Keratinocyte (primary cell): ENCODE results near the gene SH3BP5. TPM values are rescaled to one million over a fixed set of nuclear protein-coding genes. Genes with fewer than 3 reads are reported as not detected.

ENCODE experiments used
- DNase-seq: peaks from one replicate; pipeline ENCODE4 v3.0.0-alpha.2; 2011; ENCODE audit warnings: low read depth, missing footprints, low spot score
- FAIRE-seq: peaks from 2 replicates; lab custom pipeline; 2011; peaks lifted over from hg19 to GRCh38; lab: Jason Lieb, UNC
- H2AFZ ChIP-seq: 2 replicates; pipeline ENCODE4 v1.6.0; 2012; ENCODE audit warnings: low read length, control low read depth, inconsistent platforms; ENCODE audit not compliant: control insufficient read depth
- H3K27ac ChIP-seq: 2 replicates; pipeline ENCODE4 v1.5.1; 2011; ENCODE audit warnings: low read length; ENCODE audit not compliant: control insufficient read depth, insufficient read depth
- H3K27me3 ChIP-seq: 3 replicates; pipeline ENCODE4 v1.6.0; 2011; ENCODE audit warnings: low read length; ENCODE audit not compliant: control insufficient read depth, insufficient read depth; ENCODE audit errors: extremely low read depth
- H3K36me3 ChIP-seq, 2 experiments: 2 replicates in 1 of 2; 3 replicates in 1 of 2; pipeline ENCODE4 v1.5.1; 2011; ENCODE audit warnings: low read length in 2 of 2, mild to moderate bottlenecking in 1 of 2; ENCODE audit not compliant: control insufficient read depth in 2 of 2, insufficient read depth in 2 of 2; ENCODE audit errors: extremely low read depth in 1 of 2
- H3K4me1 ChIP-seq: 3 replicates; pipeline ENCODE4 v1.5.1; 2011; ENCODE audit warnings: low read length; ENCODE audit not compliant: control insufficient read depth, insufficient read depth; ENCODE audit errors: extremely low read depth
- H3K4me2 ChIP-seq: 3 replicates; pipeline ENCODE4 v1.6.0; 2011; ENCODE audit warnings: low read depth, low read length; ENCODE audit not compliant: control insufficient read depth, insufficient read depth; ENCODE audit errors: extremely low read depth
- H3K4me3 ChIP-seq, 3 experiments: fragments of 200-600 bp in 1 of 3; sonication (generic) in 1 of 3; 2 replicates in 2 of 3; 3 replicates in 1 of 3; pipeline ENCODE4 v1.5.1; 2011 to 2016; ENCODE audit warnings: low read length in 3 of 3, mild to moderate bottlenecking in 3 of 3, control low read depth in 2 of 3, inconsistent platforms in 1 of 3, low read depth in 1 of 3, mixed read lengths in 1 of 3, mixed run types in 1 of 3, moderate library complexity in 1 of 3; ENCODE audit not compliant: control insufficient read depth in 2 of 3, insufficient read depth in 2 of 3; ENCODE audit errors: extremely low read depth in 1 of 3
- H3K79me2 ChIP-seq: 2 replicates; pipeline ENCODE4 v1.6.0; 2012; ENCODE audit warnings: low read length; ENCODE audit not compliant: control insufficient read depth, insufficient read depth
- H3K9ac ChIP-seq: 3 replicates; pipeline ENCODE4 v1.6.0; 2011; ENCODE audit warnings: low read length; ENCODE audit not compliant: control insufficient read depth, insufficient read depth; ENCODE audit errors: extremely low read depth
- H3K9me1 ChIP-seq: 3 replicates; pipeline ENCODE4 v1.6.0; 2011; ENCODE audit warnings: low read length; ENCODE audit not compliant: control insufficient read depth, insufficient read depth; ENCODE audit errors: extremely low read depth
- H3K9me3 ChIP-seq: 2 replicates; pipeline ENCODE4 v1.5.1; 2012; ENCODE audit warnings: low read depth, low read length; ENCODE audit not compliant: control insufficient read depth
- H4K20me1 ChIP-seq: 3 replicates; pipeline ENCODE4 v1.6.0; 2011; ENCODE audit warnings: low read length; ENCODE audit not compliant: control insufficient read depth, insufficient read depth; ENCODE audit errors: extremely low read depth
- CTCF ChIP-seq, 3 experiments: IDR thresholded peaks in 1 of 3; conservative IDR thresholded peaks in 1 of 3; optimal IDR thresholded peaks in 1 of 3; 2 replicates in 2 of 3; 3 replicates in 1 of 3; pipeline versions ENCODE3 to v1.5.1; 2011; ENCODE audit warnings: low read length in 3 of 3, mild to moderate bottlenecking in 3 of 3, moderate library complexity in 2 of 3, control low read depth in 1 of 3, inconsistent platforms in 1 of 3; ENCODE audit not compliant: insufficient read depth in 2 of 3; ENCODE audit errors: extremely low read depth in 1 of 3
- EZH2 ChIP-seq: IDR thresholded peaks from one replicate; pipeline ENCODE4 v1.6.1; 2012; ENCODE audit warnings: inconsistent platforms, mild to moderate bottlenecking, low read length, moderate library complexity
- dilution Hi-C: fragments of 300-500 bp; cut with MboI; formaldehyde crosslinking; loops from one replicate; pipeline ENCODE4 v1.7.0; 2020; ENCODE audit warnings: low sequenced_read_pairs; ENCODE audit not compliant: extremely low pct_ligation_motif_present
- polyA plus RNA-seq, 5 experiments: library from polyadenylated mRNA; depleted of rRNA in 3 of 5; stranded (reverse) in 3 of 5; stranded (forward) in 1 of 5; unstranded in 1 of 5; fragments of >200 nt; gene quantifications; 1 replicate in 1 of 5; 2 replicates in 3 of 5; 3 replicates in 1 of 5; pipeline versions ENCODE4 v1.2.1 to v1.2.3, GENCODE V29; 2011 to 2012; ENCODE audit warnings: missing spikeins in 2 of 5, low read depth in 1 of 5, low replicate concordance in 1 of 5

The SH3BP5 gene
- polyA plus RNA-seq, 1 donor (not counting 4 experiments of a cell fraction or from before 2014, with no cell fraction given): 13.4 TPM

- no peaks in the 10 kb centered on the region for H3K9me3 ChIP-seq
- no peak overlapping the region for H3K27ac ChIP-seq
- H3K27me3 ChIP-seq: no peaks in the 10 kb centered on the region
- no peak for DNase-seq
- H3K9ac ChIP-seq: no peak overlapping the region
- no peaks in the 10 kb centered on the region for H4K20me1 ChIP-seq
- no peaks in the 10 kb centered on the region for H3K79me2 ChIP-seq
- no peak for FAIRE-seq
- H3K4me2 ChIP-seq: no peak overlapping the region
- TF ChIP-seq EZH2: no peak
- no peak for TF ChIP-seq CTCF (optimal IDR thresholded peaks at IDR 0.05 in 1 of 3, IDR thresholded peaks at IDR 0.05 in 1 of 3, conservative IDR thresholded peaks at IDR 0.05 in 1 of 3; ENCODE audit: extremely low read depth in 1 of 3, insufficient read depth in 2 of 3, low read length in 3 of 3)
- dilution Hi-C loops: no loop called here
- H3K9me1 ChIP-seq: no peaks in the 10 kb centered on the region
- H3K36me3 ChIP-seq: peaks cover 7 to 11% of the 10 kb centered on the region in 2 experiments
- H3K4me1 ChIP-seq: peaks cover 12% of the 10 kb centered on the region
- H2AFZ ChIP-seq: no peak overlapping the region
- H3K4me3 ChIP-seq: no peak overlapping the region
Measured at GRCh38 chr3:15263120-15263519, 69.3 kb downstream of the SH3BP5 start.

- Histone ChIP-seq H3K4me3 (no peak overlapping the region), H3K9ac (no peak overlapping the region), H3K79me2 (no peaks in the 10 kb centered on the region), H3K9me3 (no peaks in the 10 kb centered on the region), H3K27ac (no peak overlapping the region), H2AFZ (no peak overlapping the region), H3K4me1 (peaks cover 12% of the 10 kb centered on the region), H3K9me1 (no peaks in the 10 kb centered on the region), H3K27me3 (no peaks in the 10 kb centered on the region), H3K36me3 (peaks cover 7 to 16% of the 10 kb centered on the region in 2 experiments), H4K20me1 (no peaks in the 10 kb centered on the region), H3K4me2 (no peak overlapping the region)
- DNase-seq (no peak), FAIRE-seq (no peak)
- dilution Hi-C loops: no loop called here
- TF ChIP-seq CTCF (optimal IDR thresholded peaks at IDR 0.05 in 1 of 3, IDR thresholded peaks at IDR 0.05 in 1 of 3, conservative IDR thresholded peaks at IDR 0.05 in 1 of 3; ENCODE audit: extremely low read depth in 1 of 3, insufficient read depth in 2 of 3, low read length in 3 of 3): no peak
- no peak for TF ChIP-seq EZH2
Measured at GRCh38 chr3:15262021-15262420, 70.4 kb downstream of the SH3BP5 start.
